Duodenal mucosa (tissue), 2 donors: ENCODE data around the gene SLC1A6.

ENCODE experiments used
- H3K27ac ChIP-seq: one replicate; pipeline ENCODE4 v1.7.0; 2013; ENCODE audit warnings: low read depth, low read length
- H3K27me3 ChIP-seq, 2 donors: one replicate each; pipeline ENCODE4 v1.7.0; 2013; ENCODE audit warnings: low read length in 2 of 2, control low read depth in 1 of 2; ENCODE audit not compliant: insufficient read depth in 2 of 2, control insufficient read depth in 1 of 2
- H3K36me3 ChIP-seq, 2 donors: one replicate each; pipeline ENCODE4 v1.7.0; 2013; ENCODE audit warnings: low read length in 2 of 2, control low read depth in 1 of 2; ENCODE audit not compliant: insufficient read depth in 2 of 2, control insufficient read depth in 1 of 2
- H3K4me1 ChIP-seq, 2 donors: one replicate each; pipeline ENCODE4 v1.7.0; 2013; ENCODE audit warnings: low read length in 2 of 2, control low read depth in 1 of 2; ENCODE audit not compliant: insufficient read depth in 2 of 2, control insufficient read depth in 1 of 2
- H3K4me3 ChIP-seq, 2 donors: one replicate each; pipeline ENCODE4 v1.7.0; 2013; ENCODE audit warnings: low read length in 2 of 2, low read depth in 1 of 2
- H3K9ac ChIP-seq, 2 donors: one replicate each; pipeline ENCODE4 v1.7.0; 2013; ENCODE audit warnings: low read length in 2 of 2, low read depth in 1 of 2
- H3K9me3 ChIP-seq, 2 donors: one replicate each; pipeline ENCODE4 v1.7.0; 2013; ENCODE audit warnings: low read length in 2 of 2, control low read depth in 1 of 2; ENCODE audit not compliant: control insufficient read depth in 1 of 2

Gene SLC1A6

GRCh38 chr19:15008308-15008707 is 28.6 kb upstream of the SLC1A6 start:
- Histone ChIP-seq H3K4me3 (no peak overlapping the region), H3K9ac (no peak overlapping the region), H3K27ac (no peak overlapping the region), H3K36me3 (no peaks in the 10 kb centered on the region), H3K9me3 (no peaks in the 10 kb centered on the region), H3K4me1 (no peaks in the 10 kb centered on the region), H3K27me3 (no peaks in the 10 kb centered on the region)

- peaks cover 0 to 4% of the 10 kb centered on the region in 2 donors for H3K27me3 ChIP-seq
- no peaks in the 10 kb centered on the region for H3K36me3 ChIP-seq
Observed at GRCh38 chr19:14997981-14998380, 18.3 kb upstream of the SLC1A6 start.

GRCh38 chr19:14992780-14993179 is 13.1 kb upstream of the SLC1A6 start:
- no peaks in the 10 kb centered on the region for H3K9me3 ChIP-seq
- H3K9ac ChIP-seq = no peak overlapping the region
- no peak overlapping the region for H3K4me3 ChIP-seq
- no peaks in the 10 kb centered on the region for H3K4me1 ChIP-seq
- H3K27me3 ChIP-seq = no peaks in the 10 kb centered on the region
- no peak overlapping the region for H3K27ac ChIP-seq
- H3K36me3 ChIP-seq = no peaks in the 10 kb centered on the region

More at GRCh38 chr19:14997981-14998380, 18.3 kb upstream of the SLC1A6 start:
- Histone ChIP-seq H3K9ac (no peak overlapping the region), H3K4me1 (no peaks in the 10 kb centered on the region), H3K27ac (no peak overlapping the region), H3K4me3 (no peak overlapping the region), H3K9me3 (no peaks in the 10 kb centered on the region)

- H3K27ac ChIP-seq = no peak overlapping the region
- H3K4me3 ChIP-seq = no peak overlapping the region
- no peaks in the 10 kb centered on the region for H3K36me3 ChIP-seq
- H3K9ac ChIP-seq = no peak overlapping the region
- no peaks in the 10 kb centered on the region for H3K4me1 ChIP-seq
- H3K9me3 ChIP-seq = no peaks in the 10 kb centered on the region
- H3K27me3 ChIP-seq = peaks cover 2 to 6% of the 10 kb centered on the region in 2 donors
Observed at GRCh38 chr19:14985133-14985532, 5.5 kb upstream of the SLC1A6 start.

- Histone ChIP-seq H3K4me3 (no peak overlapping the region), H3K27ac (no peak overlapping the region), H3K4me1 (no peaks in the 10 kb centered on the region), H3K9ac (no peak overlapping the region), H3K27me3 (peaks cover 22 to 26% of the 10 kb centered on the region in 2 donors), H3K36me3 (no peaks in the 10 kb centered on the region), H3K9me3 (no peaks in the 10 kb centered on the region)
Observed at GRCh38 chr19:14978161-14978776, 1.4 kb downstream of the SLC1A6 start.

- Histone ChIP-seq H3K4me3 (no peak overlapping the region), H3K27ac (no peak overlapping the region), H3K9ac (no peak overlapping the region), H3K4me1 (no peaks in the 10 kb centered on the region), H3K36me3 (no peaks in the 10 kb centered on the region), H3K9me3 (no peaks in the 10 kb centered on the region), H3K27me3 (peaks cover 22 to 26% of the 10 kb centered on the region in 2 donors)
Observed at GRCh38 chr19:14977128-14977527, 2.5 kb downstream of the SLC1A6 start.

GRCh38 chr19:14974488-14974887 is 5.2 kb downstream of the SLC1A6 start:
- Histone ChIP-seq H3K4me1 (no peaks in the 10 kb centered on the region), H3K27ac (no peak overlapping the region), H3K9me3 (no peaks in the 10 kb centered on the region), H3K36me3 (no peaks in the 10 kb centered on the region), H3K27me3 (peaks cover 13 to 21% of the 10 kb centered on the region in 2 donors), H3K4me3 (no peak overlapping the region), H3K9ac (no peak overlapping the region)

- Histone ChIP-seq H3K4me1 (no peaks in the 10 kb centered on the region), H3K27ac (no peak overlapping the region), H3K9ac (no peak overlapping the region), H3K36me3 (no peaks in the 10 kb centered on the region), H3K4me3 (no peak overlapping the region), H3K27me3 (peaks cover 0 to 7% of the 10 kb centered on the region in 2 donors), H3K9me3 (no peaks in the 10 kb centered on the region)
Observed at GRCh38 chr19:14972676-14973075, 7.0 kb downstream of the SLC1A6 start.

- no peaks in the 10 kb centered on the region for H3K27me3 ChIP-seq
- no peaks in the 10 kb centered on the region for H3K9me3 ChIP-seq
- H3K4me1 ChIP-seq = no peaks in the 10 kb centered on the region
- no peak overlapping the region for H3K9ac ChIP-seq
- H3K27ac ChIP-seq = no peak overlapping the region
- H3K36me3 ChIP-seq = no peaks in the 10 kb centered on the region
- no peak overlapping the region for H3K4me3 ChIP-seq
Observed at GRCh38 chr19:14971474-14971873, 8.2 kb downstream of the SLC1A6 start.

- no peak overlapping the region for H3K9ac ChIP-seq
- no peak overlapping the region for H3K4me3 ChIP-seq
- no peaks in the 10 kb centered on the region for H3K36me3 ChIP-seq
- no peaks in the 10 kb centered on the region for H3K9me3 ChIP-seq
- no peaks in the 10 kb centered on the region for H3K4me1 ChIP-seq
- no peak overlapping the region for H3K27ac ChIP-seq
- no peaks in the 10 kb centered on the region for H3K27me3 ChIP-seq
Observed at GRCh38 chr19:14968247-14968646, 11.4 kb downstream of the SLC1A6 start.
